ENCODE results near the gene TAMALIN.

The TAMALIN gene

GRCh38 chr12:52053536-52054209, 46.9 kb downstream of the TAMALIN start:
- TF ChIP-seq TAF1 (IDR thresholded peaks at IDR 0.05; ENCODE audit: borderline replicate concordance, insufficient read depth, low read length) (no peak), SIN3A (IDR thresholded peaks at IDR 0.05; ENCODE audit: borderline replicate concordance, insufficient read depth, low read length) (no peak), POLR2AphosphoS5 (IDR thresholded peaks at IDR 0.05; ENCODE audit: low read depth, low read length) (no peak), REST (IDR thresholded peaks at IDR 0.05; ENCODE audit: insufficient read depth in 1 of 2, low read depth in 2 of 2, low read length in 2 of 2) (no peak), FOXP2 (optimal IDR thresholded peaks at IDR 0.05; ENCODE audit: borderline replicate concordance, extremely low read depth, extremely low read length, insufficient read depth) (no peak)

- no peak for TF ChIP-seq REST (IDR thresholded peaks at IDR 0.05; ENCODE audit: insufficient read depth in 1 of 2, low read depth in 2 of 2, low read length in 2 of 2)
- TF ChIP-seq SIN3A (IDR thresholded peaks at IDR 0.05; ENCODE audit: borderline replicate concordance, insufficient read depth, low read length), result no peak
- TF ChIP-seq POLR2AphosphoS5 (IDR thresholded peaks at IDR 0.05; ENCODE audit: low read depth, low read length), result no peak
- TF ChIP-seq TAF1 (IDR thresholded peaks at IDR 0.05; ENCODE audit: borderline replicate concordance, insufficient read depth, low read length), result no peak
- no peak for TF ChIP-seq FOXP2 (optimal IDR thresholded peaks at IDR 0.05; ENCODE audit: borderline replicate concordance, extremely low read depth, extremely low read length, insufficient read depth)
Observed at GRCh38 chr12:52054231-52054832, 47.6 kb downstream of the TAMALIN start.

- TF ChIP-seq REST (IDR thresholded peaks at IDR 0.05; ENCODE audit: insufficient read depth in 1 of 2, low read depth in 2 of 2, low read length in 2 of 2) (no peak), TAF1 (IDR thresholded peaks at IDR 0.05; ENCODE audit: borderline replicate concordance, insufficient read depth, low read length) (no peak), FOXP2 (optimal IDR thresholded peaks at IDR 0.05; ENCODE audit: borderline replicate concordance, extremely low read depth, extremely low read length, insufficient read depth) (no peak), SIN3A (IDR thresholded peaks at IDR 0.05; ENCODE audit: borderline replicate concordance, insufficient read depth, low read length) (no peak), POLR2AphosphoS5 (IDR thresholded peaks at IDR 0.05; ENCODE audit: low read depth, low read length) (no peak)
Observed at GRCh38 chr12:52054833-52055730, 48.3 kb downstream of the TAMALIN start.

- TF ChIP-seq FOXP2 (optimal IDR thresholded peaks at IDR 0.05; ENCODE audit: borderline replicate concordance, extremely low read depth, extremely low read length, insufficient read depth) (no peak), TAF1 (IDR thresholded peaks at IDR 0.05; ENCODE audit: borderline replicate concordance, insufficient read depth, low read length) (no peak), POLR2AphosphoS5 (IDR thresholded peaks at IDR 0.05; ENCODE audit: low read depth, low read length) (no peak), SIN3A (IDR thresholded peaks at IDR 0.05; ENCODE audit: borderline replicate concordance, insufficient read depth, low read length) (no peak), REST (IDR thresholded peaks at IDR 0.05; ENCODE audit: insufficient read depth in 1 of 2, low read depth in 2 of 2, low read length in 2 of 2) (no peak)
Observed at GRCh38 chr12:52055731-52056711, 49.3 kb downstream of the TAMALIN start.
